Measurements from ENCODE around the gene LAMB3.

LAMB3 gene

GRCh38 chr1:209618291-209618690 lies 33.9 kb downstream of the LAMB3 start:
- peaks cover 13 to 41% of the 10 kb centered on the region in 2 donors for H3K4me1 ChIP-seq (ENCODE audit: control insufficient read depth in 2 of 2, insufficient read depth in 2 of 2, low read length in 2 of 2)
- no peak overlapping the region for H3K27ac ChIP-seq (ENCODE audit: low read depth in 2 of 2, low read length in 2 of 2)
- peaks cover 44 to 51% of the 10 kb centered on the region in 2 donors for H3K36me3 ChIP-seq (ENCODE audit: control insufficient read depth in 2 of 2, insufficient read depth in 2 of 2, low read length in 2 of 2)
- H3K9ac ChIP-seq (ENCODE audit: low read depth in 1 of 2, low read length in 2 of 2): no peak overlapping the region
- H3K9me3 ChIP-seq (ENCODE audit: control insufficient read depth in 2 of 2, low read length in 2 of 2): no peaks in the 10 kb centered on the region
- H3K27me3 ChIP-seq (ENCODE audit: control insufficient read depth in 2 of 2, insufficient read depth in 2 of 2, low read length in 2 of 2): no peaks in the 10 kb centered on the region
- H3K4me3 ChIP-seq (ENCODE audit: low read length in 2 of 2): no peak overlapping the region

GRCh38 chr1:209617755-209618154 lies 34.5 kb downstream of the LAMB3 start:
- Histone ChIP-seq H3K4me3 (ENCODE audit: low read length in 2 of 2) (no peak overlapping the region), H3K27me3 (ENCODE audit: control insufficient read depth in 2 of 2, insufficient read depth in 2 of 2, low read length in 2 of 2) (no peaks in the 10 kb centered on the region), H3K9me3 (ENCODE audit: control insufficient read depth in 2 of 2, low read length in 2 of 2) (no peaks in the 10 kb centered on the region), H3K4me1 (ENCODE audit: control insufficient read depth in 2 of 2, insufficient read depth in 2 of 2, low read length in 2 of 2) (peaks cover 13 to 41% of the 10 kb centered on the region in 2 donors), H3K36me3 (ENCODE audit: control insufficient read depth in 2 of 2, insufficient read depth in 2 of 2, low read length in 2 of 2) (peaks cover 39 to 46% of the 10 kb centered on the region in 2 donors), H3K9ac (ENCODE audit: low read depth in 1 of 2, low read length in 2 of 2) (no peak overlapping the region), H3K27ac (ENCODE audit: low read depth in 2 of 2, low read length in 2 of 2) (no peak overlapping the region)

GRCh38 chr1:209617047-209617673 lies 35.1 kb downstream of the LAMB3 start:
- Histone ChIP-seq H3K4me1 (ENCODE audit: control insufficient read depth in 2 of 2, insufficient read depth in 2 of 2, low read length in 2 of 2) (peaks cover 13 to 38% of the 10 kb centered on the region in 2 donors), H3K9me3 (ENCODE audit: control insufficient read depth in 2 of 2, low read length in 2 of 2) (no peaks in the 10 kb centered on the region), H3K9ac (ENCODE audit: low read depth in 1 of 2, low read length in 2 of 2) (no peak overlapping the region), H3K36me3 (ENCODE audit: control insufficient read depth in 2 of 2, insufficient read depth in 2 of 2, low read length in 2 of 2) (peaks cover 35 to 41% of the 10 kb centered on the region in 2 donors), H3K27ac (ENCODE audit: low read depth in 2 of 2, low read length in 2 of 2) (no peak overlapping the region), H3K27me3 (ENCODE audit: control insufficient read depth in 2 of 2, insufficient read depth in 2 of 2, low read length in 2 of 2) (no peaks in the 10 kb centered on the region), H3K4me3 (ENCODE audit: low read length in 2 of 2) (no peak overlapping the region)

- H3K9ac ChIP-seq (ENCODE audit: low read depth in 1 of 2, low read length in 2 of 2): no peak overlapping the region
- H3K27me3 ChIP-seq (ENCODE audit: control insufficient read depth in 2 of 2, insufficient read depth in 2 of 2, low read length in 2 of 2): no peaks in the 10 kb centered on the region
- peaks cover 33 to 40% of the 10 kb centered on the region in 2 donors for H3K36me3 ChIP-seq (ENCODE audit: control insufficient read depth in 2 of 2, insufficient read depth in 2 of 2, low read length in 2 of 2)
- H3K4me1 ChIP-seq (ENCODE audit: control insufficient read depth in 2 of 2, insufficient read depth in 2 of 2, low read length in 2 of 2): peaks cover 13 to 32% of the 10 kb centered on the region in 2 donors
- no peaks in the 10 kb centered on the region for H3K9me3 ChIP-seq (ENCODE audit: control insufficient read depth in 2 of 2, low read length in 2 of 2)
- H3K27ac ChIP-seq (ENCODE audit: low read depth in 2 of 2, low read length in 2 of 2): no peak overlapping the region
- no peak overlapping the region for H3K4me3 ChIP-seq (ENCODE audit: low read length in 2 of 2)
These were observed 35.7 kb downstream of the LAMB3 start for GRCh38 chr1:209616366-209617046.

- Histone ChIP-seq H3K36me3 (ENCODE audit: control insufficient read depth in 2 of 2, insufficient read depth in 2 of 2, low read length in 2 of 2) (peaks cover 33 to 40% of the 10 kb centered on the region in 2 donors), H3K4me3 (ENCODE audit: low read length in 2 of 2) (no peak overlapping the region), H3K9me3 (ENCODE audit: control insufficient read depth in 2 of 2, low read length in 2 of 2) (no peaks in the 10 kb centered on the region), H3K4me1 (ENCODE audit: control insufficient read depth in 2 of 2, insufficient read depth in 2 of 2, low read length in 2 of 2) (peaks cover 3 to 18% of the 10 kb centered on the region in 2 donors), H3K27ac (ENCODE audit: low read depth in 2 of 2, low read length in 2 of 2) (no peak overlapping the region), H3K27me3 (ENCODE audit: control insufficient read depth in 2 of 2, insufficient read depth in 2 of 2, low read length in 2 of 2) (no peaks in the 10 kb centered on the region), H3K9ac (ENCODE audit: low read depth in 1 of 2, low read length in 2 of 2) (no peak overlapping the region)
These were observed 37.3 kb downstream of the LAMB3 start for GRCh38 chr1:209614906-209615305.

GRCh38 chr1:209614151-209614420 lies 38.1 kb downstream of the LAMB3 start:
- no peak overlapping the region for H3K9ac ChIP-seq (ENCODE audit: low read depth in 1 of 2, low read length in 2 of 2)
- no peaks in the 10 kb centered on the region for H3K27me3 ChIP-seq (ENCODE audit: control insufficient read depth in 2 of 2, insufficient read depth in 2 of 2, low read length in 2 of 2)
- no peak overlapping the region for H3K4me3 ChIP-seq (ENCODE audit: low read length in 2 of 2)
- peaks cover 33 to 37% of the 10 kb centered on the region in 2 donors for H3K36me3 ChIP-seq (ENCODE audit: control insufficient read depth in 2 of 2, insufficient read depth in 2 of 2, low read length in 2 of 2)
- no peaks in the 10 kb centered on the region for H3K9me3 ChIP-seq (ENCODE audit: control insufficient read depth in 2 of 2, low read length in 2 of 2)
- no peak overlapping the region for H3K27ac ChIP-seq (ENCODE audit: low read depth in 2 of 2, low read length in 2 of 2)
- H3K4me1 ChIP-seq (ENCODE audit: control insufficient read depth in 2 of 2, insufficient read depth in 2 of 2, low read length in 2 of 2): peaks cover 3 to 11% of the 10 kb centered on the region in 2 donors

- Histone ChIP-seq H3K36me3 (ENCODE audit: control insufficient read depth in 2 of 2, insufficient read depth in 2 of 2, low read length in 2 of 2) (peaks cover 32 to 33% of the 10 kb centered on the region in 2 donors), H3K27me3 (ENCODE audit: control insufficient read depth in 2 of 2, insufficient read depth in 2 of 2, low read length in 2 of 2) (no peaks in the 10 kb centered on the region), H3K9me3 (ENCODE audit: control insufficient read depth in 2 of 2, low read length in 2 of 2) (no peaks in the 10 kb centered on the region), H3K9ac (ENCODE audit: low read depth in 1 of 2, low read length in 2 of 2) (no peak overlapping the region), H3K4me1 (ENCODE audit: control insufficient read depth in 2 of 2, insufficient read depth in 2 of 2, low read length in 2 of 2) (peaks cover 3 to 6% of the 10 kb centered on the region in 2 donors), H3K27ac (ENCODE audit: low read depth in 2 of 2, low read length in 2 of 2) (no peak overlapping the region), H3K4me3 (ENCODE audit: low read length in 2 of 2) (no peak overlapping the region)
These were observed 38.6 kb downstream of the LAMB3 start for GRCh38 chr1:209613400-209614150.

GRCh38 chr1:209612646-209613399 lies 39.4 kb downstream of the LAMB3 start:
- Histone ChIP-seq H3K27me3 (ENCODE audit: control insufficient read depth in 2 of 2, insufficient read depth in 2 of 2, low read length in 2 of 2) (no peaks in the 10 kb centered on the region), H3K9me3 (ENCODE audit: control insufficient read depth in 2 of 2, low read length in 2 of 2) (no peaks in the 10 kb centered on the region), H3K4me3 (ENCODE audit: low read length in 2 of 2) (no peak overlapping the region), H3K27ac (ENCODE audit: low read depth in 2 of 2, low read length in 2 of 2) (no peak overlapping the region), H3K36me3 (ENCODE audit: control insufficient read depth in 2 of 2, insufficient read depth in 2 of 2, low read length in 2 of 2) (peaks cover 25 to 26% of the 10 kb centered on the region in 2 donors), H3K4me1 (ENCODE audit: control insufficient read depth in 2 of 2, insufficient read depth in 2 of 2, low read length in 2 of 2) (no peaks in the 10 kb centered on the region), H3K9ac (ENCODE audit: low read depth in 1 of 2, low read length in 2 of 2) (no peak overlapping the region)

GRCh38 chr1:209611771-209612570 lies 40.3 kb downstream of the LAMB3 start:
- Histone ChIP-seq H3K4me1 (ENCODE audit: control insufficient read depth in 2 of 2, insufficient read depth in 2 of 2, low read length in 2 of 2) (no peaks in the 10 kb centered on the region), H3K4me3 (ENCODE audit: low read length in 2 of 2) (no peak overlapping the region), H3K36me3 (ENCODE audit: control insufficient read depth in 2 of 2, insufficient read depth in 2 of 2, low read length in 2 of 2) (peaks cover 17 to 20% of the 10 kb centered on the region in 2 donors), H3K27me3 (ENCODE audit: control insufficient read depth in 2 of 2, insufficient read depth in 2 of 2, low read length in 2 of 2) (no peaks in the 10 kb centered on the region), H3K27ac (ENCODE audit: low read depth in 2 of 2, low read length in 2 of 2) (no peak overlapping the region), H3K9me3 (ENCODE audit: control insufficient read depth in 2 of 2, low read length in 2 of 2) (no peaks in the 10 kb centered on the region), H3K9ac (ENCODE audit: low read depth in 1 of 2, low read length in 2 of 2) (no peak overlapping the region)

All from mucosa of rectum (tissue), 2 donors.